ENCODE data around the gene USP9Y.

Gene USP9Y

GRCh38 chrY:12756021-12756420, 55.0 kb downstream of the USP9Y start:
- Histone ChIP-seq H3K9me3 (ENCODE audit: control insufficient read depth, low read length) (no peaks in the 10 kb centered on the region), H3K27ac (ENCODE audit: low read depth, low read length, severe bottlenecking) (no peak overlapping the region), H3K4me1 (ENCODE audit: control insufficient read depth, insufficient read depth, low read length, poor library complexity, severe bottlenecking) (peaks cover 19% of the 10 kb centered on the region), H3K36me3 (ENCODE audit: control insufficient read depth, insufficient read depth, low read length) (peaks cover 5% of the 10 kb centered on the region), H3K4me3 (ENCODE audit: extremely low read depth, insufficient read depth, low read length, poor library complexity, severe bottlenecking) (no peak overlapping the region)
- no CpG with 5 or more reads among the region's 1 CpG for WGBS, 2 experiments (ENCODE audit: insufficient coverage in 2 of 2)

- no peak overlapping the region for H3K27ac ChIP-seq (ENCODE audit: low read depth, low read length, severe bottlenecking)
- H3K4me1 ChIP-seq (ENCODE audit: control insufficient read depth, insufficient read depth, low read length, poor library complexity, severe bottlenecking) = no peaks in the 10 kb centered on the region
- H3K4me3 ChIP-seq (ENCODE audit: extremely low read depth, insufficient read depth, low read length, poor library complexity, severe bottlenecking) = no peak overlapping the region
- H3K36me3 ChIP-seq (ENCODE audit: control insufficient read depth, insufficient read depth, low read length) = peaks cover 12% of the 10 kb centered on the region
- WGBS, 2 experiments (ENCODE audit: insufficient coverage in 2 of 2) = 80% methylated on average over 1 of the region's 4 CpGs; no CpG with 5 or more reads in 1 of the 2 experiments
- no peaks in the 10 kb centered on the region for H3K9me3 ChIP-seq (ENCODE audit: control insufficient read depth, low read length)
Observed at GRCh38 chrY:12765976-12766375, 64.9 kb downstream of the USP9Y start.

GRCh38 chrY:12784521-12784920, 83.5 kb downstream of the USP9Y start:
- H3K36me3 ChIP-seq (ENCODE audit: control insufficient read depth, insufficient read depth, low read length) = peaks cover 25% of the 10 kb centered on the region
- H3K9me3 ChIP-seq (ENCODE audit: control insufficient read depth, low read length) = no peaks in the 10 kb centered on the region
- no CpG with 5 or more reads among the region's 3 CpGs for WGBS, 2 experiments (ENCODE audit: insufficient coverage in 2 of 2)
- no peaks in the 10 kb centered on the region for H3K4me1 ChIP-seq (ENCODE audit: control insufficient read depth, insufficient read depth, low read length, poor library complexity, severe bottlenecking)
- H3K27ac ChIP-seq (ENCODE audit: low read depth, low read length, severe bottlenecking) = no peak overlapping the region
- H3K4me3 ChIP-seq (ENCODE audit: extremely low read depth, insufficient read depth, low read length, poor library complexity, severe bottlenecking) = no peak overlapping the region

GRCh38 chrY:12793999-12794398, 93.0 kb downstream of the USP9Y start:
- Histone ChIP-seq H3K4me1 (ENCODE audit: control insufficient read depth, insufficient read depth, low read length, poor library complexity, severe bottlenecking) (no peaks in the 10 kb centered on the region), H3K4me3 (ENCODE audit: extremely low read depth, insufficient read depth, low read length, poor library complexity, severe bottlenecking) (no peak overlapping the region), H3K36me3 (ENCODE audit: control insufficient read depth, insufficient read depth, low read length) (peaks cover 46% of the 10 kb centered on the region), H3K27ac (ENCODE audit: low read depth, low read length, severe bottlenecking) (no peak overlapping the region), H3K9me3 (ENCODE audit: control insufficient read depth, low read length) (no peaks in the 10 kb centered on the region)
- WGBS, 2 experiments (ENCODE audit: insufficient coverage in 2 of 2) = no CpG with 5 or more reads among the region's 1 CpG

DNA sequence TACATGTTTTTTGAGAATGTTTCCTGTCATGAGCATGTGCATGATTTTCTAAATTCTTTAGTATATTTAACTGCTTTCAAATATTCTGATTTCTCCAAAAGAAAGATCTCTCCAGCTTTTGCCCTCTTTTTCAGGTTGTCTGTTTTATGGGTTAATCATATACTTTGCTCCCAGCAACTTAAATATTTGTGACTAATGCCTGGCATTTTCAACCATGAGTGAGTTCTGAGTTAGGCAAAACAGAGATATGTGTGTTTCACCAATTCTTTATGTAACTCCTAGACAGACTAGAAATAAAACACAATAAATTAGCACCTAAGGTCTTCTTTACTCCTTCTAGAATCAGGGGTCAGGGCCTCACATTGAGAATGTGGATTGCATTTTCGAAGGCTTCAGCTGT, 107.0 kb downstream of the USP9Y start:
- Histone ChIP-seq H3K9me3 (ENCODE audit: control insufficient read depth, low read length) (no peaks in the 10 kb centered on the region), H3K36me3 (ENCODE audit: control insufficient read depth, insufficient read depth, low read length) (peaks cover 14% of the 10 kb centered on the region), H3K4me3 (ENCODE audit: extremely low read depth, insufficient read depth, low read length, poor library complexity, severe bottlenecking) (no peak overlapping the region), H3K4me1 (ENCODE audit: control insufficient read depth, insufficient read depth, low read length, poor library complexity, severe bottlenecking) (no peaks in the 10 kb centered on the region), H3K27ac (ENCODE audit: low read depth, low read length, severe bottlenecking) (no peak overlapping the region)
- no CpG with 5 or more reads among the region's 1 CpG for WGBS, 2 experiments (ENCODE audit: insufficient coverage in 2 of 2)

- WGBS, 2 experiments (ENCODE audit: insufficient coverage in 2 of 2) = 80% methylated on average over 1 of the region's 3 CpGs; no CpG with 5 or more reads in 1 of the 2 experiments
- H3K4me1 ChIP-seq (ENCODE audit: control insufficient read depth, insufficient read depth, low read length, poor library complexity, severe bottlenecking) = no peaks in the 10 kb centered on the region
Observed at GRCh38 chrY:12809034-12809433, 108.0 kb downstream of the USP9Y start.

GRCh38 chrY:12823408-12823807, 122.4 kb downstream of the USP9Y start:
- Histone ChIP-seq H3K4me1 (ENCODE audit: control insufficient read depth, insufficient read depth, low read length, poor library complexity, severe bottlenecking) (no peaks in the 10 kb centered on the region), H3K27ac (ENCODE audit: low read depth, low read length, severe bottlenecking) (no peak overlapping the region), H3K4me3 (ENCODE audit: extremely low read depth, insufficient read depth, low read length, poor library complexity, severe bottlenecking) (no peak overlapping the region), H3K9me3 (ENCODE audit: control insufficient read depth, low read length) (no peaks in the 10 kb centered on the region), H3K36me3 (ENCODE audit: control insufficient read depth, insufficient read depth, low read length) (peaks cover 10% of the 10 kb centered on the region)
- no CpG with 5 or more reads among the region's 1 CpG for WGBS, 2 experiments (ENCODE audit: insufficient coverage in 2 of 2)

More at GRCh38 chrY:12809034-12809433, 108.0 kb downstream of the USP9Y start:
- Histone ChIP-seq H3K36me3 (ENCODE audit: control insufficient read depth, insufficient read depth, low read length) (peaks cover 13% of the 10 kb centered on the region), H3K9me3 (ENCODE audit: control insufficient read depth, low read length) (no peaks in the 10 kb centered on the region), H3K4me3 (ENCODE audit: extremely low read depth, insufficient read depth, low read length, poor library complexity, severe bottlenecking) (no peak overlapping the region), H3K27ac (ENCODE audit: low read depth, low read length, severe bottlenecking) (no peak overlapping the region)

DNA sequence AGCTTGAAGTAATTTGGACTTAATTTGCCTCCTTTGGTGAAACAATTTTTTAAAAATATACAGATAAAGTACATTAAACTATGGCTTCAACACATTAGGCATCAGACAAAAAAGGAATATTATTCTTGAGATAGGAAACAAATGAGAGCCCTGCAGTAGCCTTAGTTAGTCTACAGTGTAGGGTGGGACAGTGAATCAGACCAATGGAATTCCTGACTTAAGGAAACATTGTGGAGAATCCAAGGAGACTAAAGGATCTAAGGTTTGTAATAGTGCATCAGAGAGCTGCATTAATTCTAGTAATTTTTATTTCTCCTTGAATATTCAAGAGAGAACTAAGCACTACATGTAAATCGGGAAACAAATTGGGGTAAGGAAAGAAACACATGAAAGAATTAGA, 125.8 kb downstream of the USP9Y start:
- Histone ChIP-seq H3K27ac (ENCODE audit: low read depth, low read length, severe bottlenecking) (peak overlapping the region; percentile 57), H3K4me3 (ENCODE audit: extremely low read depth, insufficient read depth, low read length, poor library complexity, severe bottlenecking) (no peak overlapping the region), H3K4me1 (ENCODE audit: control insufficient read depth, insufficient read depth, low read length, poor library complexity, severe bottlenecking) (no peaks in the 10 kb centered on the region), H3K36me3 (ENCODE audit: control insufficient read depth, insufficient read depth, low read length) (peaks cover 10% of the 10 kb centered on the region), H3K9me3 (ENCODE audit: control insufficient read depth, low read length) (no peaks in the 10 kb centered on the region)
- WGBS, 2 experiments (ENCODE audit: insufficient coverage in 2 of 2) = no CpG with 5 or more reads among the region's 1 CpG

- H3K4me1 ChIP-seq (ENCODE audit: control insufficient read depth, insufficient read depth, low read length, poor library complexity, severe bottlenecking) = no peaks in the 10 kb centered on the region
- no peaks in the 10 kb centered on the region for H3K9me3 ChIP-seq (ENCODE audit: control insufficient read depth, low read length)
- no CpG with 5 or more reads among the region's 3 CpGs for WGBS, 2 experiments (ENCODE audit: insufficient coverage in 2 of 2)
- no peak overlapping the region for H3K4me3 ChIP-seq (ENCODE audit: extremely low read depth, insufficient read depth, low read length, poor library complexity, severe bottlenecking)
- H3K36me3 ChIP-seq (ENCODE audit: control insufficient read depth, insufficient read depth, low read length) = peaks cover 16% of the 10 kb centered on the region
- H3K27ac ChIP-seq (ENCODE audit: low read depth, low read length, severe bottlenecking) = no peak overlapping the region
Observed at GRCh38 chrY:12833284-12833683, 132.3 kb downstream of the USP9Y start.

- H3K9me3 ChIP-seq (ENCODE audit: control insufficient read depth, low read length) = no peaks in the 10 kb centered on the region
- H3K36me3 ChIP-seq (ENCODE audit: control insufficient read depth, insufficient read depth, low read length) = peaks cover 13% of the 10 kb centered on the region
- no peak overlapping the region for H3K4me3 ChIP-seq (ENCODE audit: extremely low read depth, insufficient read depth, low read length, poor library complexity, severe bottlenecking)
- no CpG with 5 or more reads among the region's 2 CpGs for WGBS, 2 experiments (ENCODE audit: insufficient coverage in 2 of 2)
- no peaks in the 10 kb centered on the region for H3K4me1 ChIP-seq (ENCODE audit: control insufficient read depth, insufficient read depth, low read length, poor library complexity, severe bottlenecking)
- H3K27ac ChIP-seq (ENCODE audit: low read depth, low read length, severe bottlenecking) = no peak overlapping the region
Observed at GRCh38 chrY:12837550-12837949, 136.5 kb downstream of the USP9Y start.

GRCh38 chrY:12841368-12841767, 140.3 kb downstream of the USP9Y start:
- Histone ChIP-seq H3K9me3 (ENCODE audit: control insufficient read depth, low read length) (no peaks in the 10 kb centered on the region), H3K36me3 (ENCODE audit: control insufficient read depth, insufficient read depth, low read length) (peaks cover 12% of the 10 kb centered on the region), H3K4me1 (ENCODE audit: control insufficient read depth, insufficient read depth, low read length, poor library complexity, severe bottlenecking) (no peaks in the 10 kb centered on the region), H3K4me3 (ENCODE audit: extremely low read depth, insufficient read depth, low read length, poor library complexity, severe bottlenecking) (no peak overlapping the region), H3K27ac (ENCODE audit: low read depth, low read length, severe bottlenecking) (no peak overlapping the region)
- whole genome bisulfite sequencing, 2 experiments (ENCODE audit: insufficient coverage in 2 of 2) = 80% methylated on average over 1 of the region's 2 CpGs; no CpG with 5 or more reads in 1 of the 2 experiments
